Endodermal cell (in vitro differentiated cells): ENCODE measurements around the gene GOLGA1. TPM values are rescaled to one million over a fixed set of nuclear protein-coding genes. Genes with fewer than 3 reads are reported as not detected.

Experiments
- DNase-seq: peaks from one replicate; pipeline ENCODE4 v3.0.0-alpha.2; 2017
- H3K27ac ChIP-seq: 2 replicates; pipeline ENCODE4 v1.5.1; 2013; ENCODE audit warnings: mild to moderate bottlenecking, low read depth, low read length, moderate library complexity
- H3K27me3 ChIP-seq: 2 replicates; pipeline ENCODE4 v1.6.1; 2013; ENCODE audit warnings: mild to moderate bottlenecking, low read length, moderate library complexity; ENCODE audit not compliant: insufficient read depth, control insufficient read depth, poor library complexity, severe bottlenecking
- H3K36me3 ChIP-seq: 2 replicates; pipeline ENCODE4 v1.7.0; 2013; ENCODE audit warnings: mild to moderate bottlenecking, low read length, moderate library complexity; ENCODE audit not compliant: control insufficient read depth, insufficient read depth
- H3K4me1 ChIP-seq: one replicate; pipeline ENCODE4 v1.7.0; 2013; ENCODE audit warnings: low read length; ENCODE audit not compliant: control insufficient read depth, insufficient read depth
- H3K4me3 ChIP-seq: 2 replicates; pipeline ENCODE4 v1.5.1; 2013; ENCODE audit warnings: mild to moderate bottlenecking, low read length, moderate library complexity
- H3K9ac ChIP-seq: 2 replicates; pipeline ENCODE4 v1.6.1; 2013; ENCODE audit warnings: mild to moderate bottlenecking, low read length, moderate library complexity; ENCODE audit not compliant: poor library complexity, severe bottlenecking; ENCODE audit errors: extremely low read depth
- H3K9me3 ChIP-seq: 2 replicates; pipeline ENCODE4 v1.6.1; 2013; ENCODE audit warnings: mild to moderate bottlenecking, low read length, moderate library complexity; ENCODE audit not compliant: control insufficient read depth
- H3K27ac Mint-ChIP-seq: 2 replicates; pipeline ENCODE4 v1.8.0; 2020; ENCODE audit warnings: mixed read lengths
- H3K27me3 Mint-ChIP-seq: 2 replicates; pipeline ENCODE4 v1.8.0; 2021; ENCODE audit warnings: mild to moderate bottlenecking, mixed read lengths; ENCODE audit not compliant: insufficient read depth
- H3K36me3 Mint-ChIP-seq: 2 replicates; pipeline ENCODE4 v1.8.0; 2020; ENCODE audit warnings: low read depth, mixed read lengths
- H3K4me1 Mint-ChIP-seq: 2 replicates; pipeline ENCODE4 v1.8.0; 2020; ENCODE audit warnings: mixed read lengths
- H3K4me3 Mint-ChIP-seq: 2 replicates; pipeline ENCODE4 v1.8.0; 2020; ENCODE audit warnings: mild to moderate bottlenecking, moderate library complexity, mixed read lengths
- H3K9me3 Mint-ChIP-seq: 2 replicates; pipeline ENCODE4 v1.8.0; 2020; ENCODE audit warnings: mild to moderate bottlenecking, mixed read lengths
- CTCF ChIP-seq: fragments of 200-600 bp; sonication (generic); conservative IDR thresholded peaks from 2 replicates; pipeline ENCODE4 v1.5.0; 2021; ENCODE audit warnings: antibody characterized with exemption, mild to moderate bottlenecking
- WGBS, 2 experiments: methylation state at CpG; one replicate each; pipeline versions ENCODE4 v1.1.5 to v1.1.7; 2013; ENCODE audit warnings: missing lambda C conversion rate in 2 of 2, mixed read lengths in 1 of 2; ENCODE audit not compliant: insufficient coverage in 1 of 2, insufficient read length in 1 of 2; 5-methylcytosine and 5-hydroxymethylcytosine counted together
- total RNA-seq, 2 donors: library from RNA; stranded (reverse); fragmentation: NEBNext Ultra II Directional in 1 of 2; extraction: Animal tissue kit (Norgen Biotek cat#: 25700) in 1 of 2; gene quantifications; 2 replicates in 1 of 2; 3 replicates in 1 of 2; pipeline ENCODE4 v1.2.1, GENCODE V29; 2021

The GOLGA1 gene
- total RNA-seq, 2 donors from 2014 or later, result 8.8 to 13.2 TPM

GRCh38 chr9:124947727-124948391 lies 7.0 kb upstream of the GOLGA1 start:
- Mint-ChIP-seq H3K27ac (no peak overlapping the region), H3K27me3 (no peaks in the 10 kb centered on the region), H3K4me1 (peaks cover 1% of the 10 kb centered on the region), H3K36me3 (peaks cover 14% of the 10 kb centered on the region), H3K9me3 (no peaks in the 10 kb centered on the region), H3K4me3 (no peak overlapping the region)
- H3K36me3 ChIP-seq, result peaks cover 12% of the 10 kb centered on the region
- H3K4me3 ChIP-seq, result no peak overlapping the region
- 98 to 100% methylated on average over 1 to 5 of the region's 5 CpGs for WGBS, 2 experiments
- no peaks in the 10 kb centered on the region for H3K27me3 ChIP-seq
- H3K4me1 ChIP-seq, result no peaks in the 10 kb centered on the region
- no peak overlapping the region for H3K9ac ChIP-seq
- no peak overlapping the region for H3K27ac ChIP-seq
- H3K9me3 ChIP-seq, result no peaks in the 10 kb centered on the region
- TF ChIP-seq CTCF, result no peak
- DNase-seq, result no peak

GRCh38 chr9:124946167-124946566 lies 5.3 kb upstream of the GOLGA1 start:
- Histone ChIP-seq H3K9ac (no peak overlapping the region), H3K4me1 (no peaks in the 10 kb centered on the region), H3K9me3 (no peaks in the 10 kb centered on the region), H3K36me3 (no peaks in the 10 kb centered on the region), H3K27me3 (no peaks in the 10 kb centered on the region), H3K27ac (no peak overlapping the region), H3K4me3 (no peak overlapping the region)
- Mint-ChIP-seq H3K9me3 (no peaks in the 10 kb centered on the region), H3K4me3 (no peak overlapping the region), H3K36me3 (peaks cover 7% of the 10 kb centered on the region), H3K27me3 (no peaks in the 10 kb centered on the region), H3K4me1 (peaks cover 8% of the 10 kb centered on the region), H3K27ac (no peak overlapping the region)
- no peak for TF ChIP-seq CTCF
- DNase-seq, result no peak
- WGBS, 2 experiments, result no CpG with 5 or more reads among the region's 1 CpG

- H3K9me3 Mint-ChIP-seq, result no peaks in the 10 kb centered on the region
Observed at GRCh38 chr9:124941679-124942561, 1.0 kb upstream of the GOLGA1 start.

More at GRCh38 chr9:124941679-124942561, 1.0 kb upstream of the GOLGA1 start:
- no peaks in the 10 kb centered on the region for H3K9me3 ChIP-seq
- peak; percentile 52 for TF ChIP-seq CTCF
- peak overlapping the region; percentile 81 for H3K27ac ChIP-seq
- H3K4me1 ChIP-seq, result no peaks in the 10 kb centered on the region
- peaks cover 7% of the 10 kb centered on the region for H3K36me3 ChIP-seq
- peak overlapping the region; percentile 83 for H3K4me3 Mint-ChIP-seq
- no peaks in the 10 kb centered on the region for H3K27me3 Mint-ChIP-seq
- peak; percentile 78 for DNase-seq
- H3K9ac ChIP-seq, result peak overlapping the region; percentile 78
- peak overlapping the region; percentile 88 for H3K27ac Mint-ChIP-seq
- peaks cover 2% of the 10 kb centered on the region for H3K36me3 Mint-ChIP-seq
- peak overlapping the region; percentile 89 for H3K4me3 ChIP-seq
- WGBS, 2 experiments, result 34 to 44% methylated on average over 23 to 31 of the region's 31 CpGs
- no peaks in the 10 kb centered on the region for H3K27me3 ChIP-seq
- H3K4me1 Mint-ChIP-seq, result peaks cover 14% of the 10 kb centered on the region
